ENCODE measurements around the gene GFOD1. TPM values are rescaled to one million over a fixed set of nuclear protein-coding genes. Genes with fewer than 3 reads are reported as not detected.

The GFOD1 gene
- total RNA-seq, 2 experiments from 2014 or later: 22.6 to 35.0 TPM

GRCh38 chr6:13473768-13474165 is 13.6 kb downstream of the GFOD1 start:
- Histone ChIP-seq H3K9me2 (ENCODE audit: insufficient read depth, low read length) (no peaks in the 10 kb centered on the region), H3K36me3 (ENCODE audit: insufficient read depth, low read length) (peaks cover 84% of the 10 kb centered on the region)
- intact Hi-C loops (cut with micrococcal nuclease; ENCODE audit: unreplicated experiment): no loop called here

GRCh38 chr6:13472976-13473767 is 14.2 kb downstream of the GFOD1 start:
- Histone ChIP-seq H3K9me3 (ENCODE audit: low read length) (peaks cover 5% of the 10 kb centered on the region; the same call in 1 of the 2 replicates), H3K27ac (ENCODE audit: low read depth, low read length, poor library complexity, severe bottlenecking) (no peak overlapping the region), H3K36me3 (ENCODE audit: insufficient read depth, low read length) (peaks cover 83% of the 10 kb centered on the region), H3K9me2 (ENCODE audit: insufficient read depth, low read length) (no peaks in the 10 kb centered on the region), H3K4me1 (ENCODE audit: insufficient read depth, low read length, poor library complexity, severe bottlenecking) (peaks cover 33% of the 10 kb centered on the region), H3K79me2 (ENCODE audit: insufficient read depth, low read depth, low read length) (peaks cover 44% of the 10 kb centered on the region), H2AFZ (ENCODE audit: low read length) (no peak overlapping the region), H3K4me2 (ENCODE audit: low read length) (no peak overlapping the region), H4K20me1 (ENCODE audit: insufficient read depth, low read length) (no peaks in the 10 kb centered on the region; the same call in 1 of the 2 replicates), H3K4me3 (ENCODE audit: low read depth, low read length, poor library complexity, severe bottlenecking) (no peak overlapping the region)
- TF ChIP-seq CTCF (conservative IDR thresholded peaks at IDR 0.05; ENCODE audit: low read length) (no peak), EZH2phosphoT487 (IDR thresholded peaks at IDR 0.05; ENCODE audit: borderline replicate concordance, low read depth, low read length) (no peak)
- POLR2A ChIA-PET: interaction anchor here (0.5 to 1.8 kb wide), 3 partner anchors 12 to 49 kb away, joined by 4 to 7 read pairs (median 5); no protein-coding TSS in a partner anchor
- CTCF ChIA-PET (ENCODE audit: unreplicated experiment): no interaction called here
- no peak for DNase-seq (ENCODE audit: low spot score)
- BruUV-seq (replicated peaks): no TSS peak
- intact Hi-C loops (cut with micrococcal nuclease; ENCODE audit: unreplicated experiment): no loop called here

More at GRCh38 chr6:13473768-13474165, 13.6 kb downstream of the GFOD1 start:
- H3K4me1 ChIP-seq (ENCODE audit: insufficient read depth, low read length, poor library complexity, severe bottlenecking): peaks cover 39% of the 10 kb centered on the region
- BruUV-seq (replicated peaks): no TSS peak
- H3K4me3 ChIP-seq (ENCODE audit: low read depth, low read length, poor library complexity, severe bottlenecking): no peak overlapping the region
- POLR2A ChIA-PET: interaction anchor here (0.5 to 1.8 kb wide), 3 partner anchors 11 to 48 kb away, joined by 4 to 7 read pairs (median 5); no protein-coding TSS in a partner anchor
- no peak for DNase-seq (ENCODE audit: low spot score)
- H3K79me2 ChIP-seq (ENCODE audit: insufficient read depth, low read depth, low read length): peaks cover 46% of the 10 kb centered on the region
- H3K4me2 ChIP-seq (ENCODE audit: low read length): no peak overlapping the region
- TF ChIP-seq CTCF (conservative IDR thresholded peaks at IDR 0.05; ENCODE audit: low read length) (no peak), EZH2phosphoT487 (IDR thresholded peaks at IDR 0.05; ENCODE audit: borderline replicate concordance, low read depth, low read length) (no peak)
- CTCF ChIA-PET (ENCODE audit: unreplicated experiment): no interaction called here
- H2AFZ ChIP-seq (ENCODE audit: low read length): no peak overlapping the region
- no peaks in the 10 kb centered on the region; the same call in 1 of the 2 replicates for H4K20me1 ChIP-seq (ENCODE audit: insufficient read depth, low read length)
- H3K9me3 ChIP-seq (ENCODE audit: low read length): peaks cover 5% of the 10 kb centered on the region; the same call in 1 of the 2 replicates
- H3K27ac ChIP-seq (ENCODE audit: low read depth, low read length, poor library complexity, severe bottlenecking): no peak overlapping the region

- ChIA-PET POLR2A (interaction anchor here (0.6 kb wide), 1 partner anchor 49 kb away, joined by 3 read pairs; no protein-coding TSS in a partner anchor), CTCF (ENCODE audit: unreplicated experiment) (no interaction called here)
- no peak for DNase-seq (ENCODE audit: low spot score)
- Histone ChIP-seq H3K9me3 (ENCODE audit: low read length) (peaks cover 5% of the 10 kb centered on the region; the same call in 1 of the 2 replicates), H3K27ac (ENCODE audit: low read depth, low read length, poor library complexity, severe bottlenecking) (no peak overlapping the region), H3K9me2 (ENCODE audit: insufficient read depth, low read length) (no peaks in the 10 kb centered on the region), H3K4me2 (ENCODE audit: low read length) (no peak overlapping the region), H2AFZ (ENCODE audit: low read length) (no peak overlapping the region), H3K79me2 (ENCODE audit: insufficient read depth, low read depth, low read length) (peaks cover 48% of the 10 kb centered on the region), H3K4me1 (ENCODE audit: insufficient read depth, low read length, poor library complexity, severe bottlenecking) (peaks cover 41% of the 10 kb centered on the region), H3K4me3 (ENCODE audit: low read depth, low read length, poor library complexity, severe bottlenecking) (no peak overlapping the region), H3K36me3 (ENCODE audit: insufficient read depth, low read length) (peaks cover 76% of the 10 kb centered on the region), H4K20me1 (ENCODE audit: insufficient read depth, low read length) (no peaks in the 10 kb centered on the region; the same call in 1 of the 2 replicates)
- intact Hi-C loops (cut with micrococcal nuclease; ENCODE audit: unreplicated experiment): no loop called here
- no peak for TF ChIP-seq CTCF (conservative IDR thresholded peaks at IDR 0.05; ENCODE audit: low read length)
- no peak for TF ChIP-seq EZH2phosphoT487 (IDR thresholded peaks at IDR 0.05; ENCODE audit: borderline replicate concordance, low read depth, low read length)
- no TSS peak for BruUV-seq (replicated peaks)
These were observed 15.3 kb downstream of the GFOD1 start for GRCh38 chr6:13472099-13472498.

Data from OCI-LY7 (cell line).